A549 (cell line): ENCODE measurements around the gene CD164L2.

Experiments
- BCL3 ChIP-seq: fragments of >200 bp; sonication (Bioruptor Twin); formaldehyde crosslinking; IDR thresholded peaks from 3 replicates; pipeline ENCODE4 v1.6.1; 2016
- CEBPB ChIP-seq, 2 experiments: fragments of >200 bp in 1 of 2; sonication (Bioruptor Twin) in 1 of 2; formaldehyde crosslinking in 1 of 2; IDR thresholded peaks; 2 replicates each; pipeline ENCODE4 v1.6.1; 2012 to 2016
- CTCF ChIP-seq: fragments of >200 bp; sonication (Bioruptor Twin); formaldehyde crosslinking; IDR thresholded peaks from 3 replicates; pipeline ENCODE4 v1.5.1; 2016
- EP300 ChIP-seq, 2 experiments: fragments of >200 bp; sonication (Bioruptor Twin); formaldehyde crosslinking; IDR thresholded peaks; 2 replicates in 1 of 2; 3 replicates in 1 of 2; pipeline ENCODE4 v1.6.1; 2016 to 2017
- HDAC2 ChIP-seq: fragments of 200-600 bp; sonication (generic); IDR thresholded peaks from 2 replicates; pipeline ENCODE4 v1.6.1; 2016
- JUN ChIP-seq, 2 experiments: fragments of >200 bp; sonication (Bioruptor Twin); formaldehyde crosslinking; IDR thresholded peaks; 2 replicates in 1 of 2; 3 replicates in 1 of 2; pipeline ENCODE4 v1.6.1; 2016 to 2017
- MAZ ChIP-seq: fragments of 150-350 bp; IDR thresholded peaks from 2 replicates; pipeline ENCODE4 v1.6.1; 2014; ENCODE audit warnings: antibody characterized with exemption, low read depth, low read length, borderline replicate concordance
- POLR2A ChIP-seq: IDR thresholded peaks from 2 replicates; pipeline ENCODE4 v1.6.1; 2012; ENCODE audit warnings: mild to moderate bottlenecking, low read length
- RAD21 ChIP-seq, 2 experiments: fragments of >200 bp in 1 of 2; sonication (Bioruptor Twin) in 1 of 2; formaldehyde crosslinking in 1 of 2; IDR thresholded peaks in 1 of 2; conservative IDR thresholded peaks in 1 of 2; 2 replicates in 1 of 2; 3 replicates in 1 of 2; pipeline ENCODE4 v1.6.1; 2012 to 2018; ENCODE audit warnings: inconsistent platforms in 1 of 2
- REST ChIP-seq: fragments of 200-600 bp; sonication (generic); IDR thresholded peaks from 2 replicates; pipeline ENCODE4 v1.6.1; 2016; ENCODE audit warnings: antibody characterized with exemption, mild to moderate bottlenecking, moderate library complexity
- SMC3 ChIP-seq: fragments of >200 bp; sonication (Bioruptor Twin); formaldehyde crosslinking; IDR thresholded peaks from 3 replicates; pipeline ENCODE4 v1.6.1; 2018; ENCODE audit warnings: inconsistent platforms

- no peak for TF ChIP-seq HDAC2
- TF ChIP-seq EP300 (IDR thresholded peaks at IDR 0.05): no peak
- no peak for TF ChIP-seq MAZ
- TF ChIP-seq CEBPB (IDR thresholded peaks at IDR 0.05): no peak
- TF ChIP-seq POLR2A: no peak
- TF ChIP-seq BCL3: no peak
- TF ChIP-seq SMC3: no peak
- no peak for TF ChIP-seq CTCF
- TF ChIP-seq REST: no peak
- TF ChIP-seq JUN (IDR thresholded peaks at IDR 0.05): no peak
- TF ChIP-seq RAD21 (conservative IDR thresholded peaks at IDR 0.05 in 1 of 2, IDR thresholded peaks at IDR 0.05 in 1 of 2): no peak
These were observed 22.1 kb downstream of the CD164L2 start for GRCh38 chr1:27361044-27361402.
